Cerebellar cortex (tissue), 1 donor: ENCODE data around the gene GRID2.

Source experiments
- DNase-seq: peaks from one replicate; pipeline ENCODE4 v3.0.0-alpha.2; 2015; ENCODE audit warnings: low spot score

The GRID2 gene

GRCh38 chr4:93684571-93684970 is 1380.8 kb downstream of the GRID2 start:
- DNase-seq: no peak

- no peak for DNase-seq
Observed at GRCh38 chr4:93687304-93687703, 1383.5 kb downstream of the GRID2 start.

- no peak for DNase-seq
Observed at GRCh38 chr4:93688978-93689377, 1385.2 kb downstream of the GRID2 start.

- DNase-seq: no peak
Observed at GRCh38 chr4:93693141-93693540, 1389.4 kb downstream of the GRID2 start.

- no peak for DNase-seq
Observed at GRCh38 chr4:93698686-93699085, 1394.9 kb downstream of the GRID2 start.

- no peak for DNase-seq
Observed at GRCh38 chr4:93700571-93700970, 1396.8 kb downstream of the GRID2 start.

- peak; percentile 8 for DNase-seq
Observed at GRCh38 chr4:93710101-93710846, 1406.5 kb downstream of the GRID2 start.

GRCh38 chr4:93710847-93711430 is 1407.2 kb downstream of the GRID2 start:
- DNase-seq: no peak

GRCh38 chr4:93718233-93718632 is 1414.5 kb downstream of the GRID2 start:
- DNase-seq: no peak

- DNase-seq: no peak
Observed at GRCh38 chr4:93719552-93719951, 1415.8 kb downstream of the GRID2 start.

- no peak for DNase-seq
Observed at GRCh38 chr4:93722446-93722845, 1418.7 kb downstream of the GRID2 start.

GRCh38 chr4:93730251-93730650 is 1426.5 kb downstream of the GRID2 start:
- DNase-seq: peak; percentile 50

- DNase-seq: peak; percentile 73
Observed at GRCh38 chr4:93730760-93731159, 1427.0 kb downstream of the GRID2 start.

GRCh38 chr4:93731456-93731855 is 1427.7 kb downstream of the GRID2 start:
- DNase-seq: peak; percentile 4

- DNase-seq: no peak
Observed at GRCh38 chr4:93732509-93732908, 1428.7 kb downstream of the GRID2 start.

GRCh38 chr4:93740890-93741289 is 1437.1 kb downstream of the GRID2 start:
- DNase-seq: no peak

- no peak for DNase-seq
Observed at GRCh38 chr4:93743022-93743421, 1439.3 kb downstream of the GRID2 start.

GRCh38 chr4:93743635-93744034 is 1439.9 kb downstream of the GRID2 start:
- DNase-seq: no peak

- DNase-seq: no peak
Observed at GRCh38 chr4:93744961-93745360, 1441.2 kb downstream of the GRID2 start.

GRCh38 chr4:93746031-93746430 is 1442.3 kb downstream of the GRID2 start:
- DNase-seq: no peak

- no peak for DNase-seq
Observed at GRCh38 chr4:93747220-93747619, 1443.5 kb downstream of the GRID2 start.

- no peak for DNase-seq
Observed at GRCh38 chr4:93748373-93749291, 1444.9 kb downstream of the GRID2 start.

- DNase-seq: no peak
Observed at GRCh38 chr4:93749292-93749761, 1445.6 kb downstream of the GRID2 start.
